ENCODE measurements around the gene HPCAL1.
"Not testable (repeated sequence)": the region's sequence is repeated elsewhere in the genome, so short reads cannot be mapped to it uniquely, and the experiment has no call there.

The HPCAL1 gene

DNA sequence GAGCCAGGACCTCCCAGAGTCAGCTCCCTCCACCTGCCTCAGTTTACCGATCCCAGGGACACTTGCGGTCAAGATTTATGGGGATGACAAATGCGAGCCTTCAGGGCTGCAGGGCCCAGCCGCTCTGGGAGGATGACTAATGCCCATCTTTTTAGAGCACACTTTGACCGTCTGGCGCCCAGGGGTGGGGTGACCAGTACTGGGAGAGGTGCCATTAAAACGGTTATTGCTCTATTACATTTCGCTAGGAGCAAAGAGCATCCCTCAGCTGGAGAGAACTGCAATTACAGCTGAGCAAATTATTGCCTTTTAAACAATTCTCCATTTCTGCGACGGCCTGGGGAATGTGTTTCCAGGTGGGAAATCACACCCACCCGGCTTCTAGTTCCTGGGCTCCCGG, 42.6 kb upstream of the HPCAL1 start:
- no peak overlapping the region for H3K9ac ChIP-seq (ENCODE audit: low read length)
- no peaks in the 10 kb centered on the region for H3K27me3 ChIP-seq (ENCODE audit: control insufficient read depth, insufficient read depth, low read length)
- H3K4me1 ChIP-seq (ENCODE audit: control insufficient read depth, low read depth, low read length), result no peaks in the 10 kb centered on the region
- no peak overlapping the region for H3K27ac ChIP-seq (ENCODE audit: low read length)
- no peak overlapping the region for H3K4me3 ChIP-seq (ENCODE audit: low read length)
- H3K36me3 ChIP-seq (ENCODE audit: control insufficient read depth, low read depth, low read length), result no peaks in the 10 kb centered on the region
- H3K9me3 ChIP-seq (ENCODE audit: control insufficient read depth, low read depth, low read length), result no peaks in the 10 kb centered on the region

DNA sequence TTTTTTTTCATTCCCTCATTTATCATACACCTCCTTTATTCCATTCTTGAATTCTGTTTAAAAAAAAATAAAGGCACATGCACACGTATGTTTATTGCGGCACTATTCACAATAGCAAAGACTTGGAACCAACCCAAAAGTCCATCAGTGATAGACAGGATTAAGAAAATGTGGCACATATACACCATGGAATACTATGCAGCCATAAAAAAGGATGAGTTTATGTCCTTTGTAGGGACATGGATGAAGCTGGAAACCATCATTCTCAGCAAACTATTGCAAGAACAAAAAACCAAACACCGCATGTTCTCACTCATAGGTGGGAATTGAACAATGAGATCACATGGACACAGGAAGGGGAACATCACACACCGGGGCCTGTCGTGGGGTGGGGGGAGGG, 39.2 kb upstream of the HPCAL1 start:
- H3K4me1 ChIP-seq (ENCODE audit: control insufficient read depth, low read depth, low read length); H3K4me3 ChIP-seq (ENCODE audit: low read length); H3K27ac ChIP-seq (ENCODE audit: low read length); H3K9me3 ChIP-seq (ENCODE audit: control insufficient read depth, low read depth, low read length); H3K27me3 ChIP-seq (ENCODE audit: control insufficient read depth, insufficient read depth, low read length); H3K9ac ChIP-seq (ENCODE audit: low read length); H3K36me3 ChIP-seq (ENCODE audit: control insufficient read depth, low read depth, low read length): not testable (repeated sequence)

DNA sequence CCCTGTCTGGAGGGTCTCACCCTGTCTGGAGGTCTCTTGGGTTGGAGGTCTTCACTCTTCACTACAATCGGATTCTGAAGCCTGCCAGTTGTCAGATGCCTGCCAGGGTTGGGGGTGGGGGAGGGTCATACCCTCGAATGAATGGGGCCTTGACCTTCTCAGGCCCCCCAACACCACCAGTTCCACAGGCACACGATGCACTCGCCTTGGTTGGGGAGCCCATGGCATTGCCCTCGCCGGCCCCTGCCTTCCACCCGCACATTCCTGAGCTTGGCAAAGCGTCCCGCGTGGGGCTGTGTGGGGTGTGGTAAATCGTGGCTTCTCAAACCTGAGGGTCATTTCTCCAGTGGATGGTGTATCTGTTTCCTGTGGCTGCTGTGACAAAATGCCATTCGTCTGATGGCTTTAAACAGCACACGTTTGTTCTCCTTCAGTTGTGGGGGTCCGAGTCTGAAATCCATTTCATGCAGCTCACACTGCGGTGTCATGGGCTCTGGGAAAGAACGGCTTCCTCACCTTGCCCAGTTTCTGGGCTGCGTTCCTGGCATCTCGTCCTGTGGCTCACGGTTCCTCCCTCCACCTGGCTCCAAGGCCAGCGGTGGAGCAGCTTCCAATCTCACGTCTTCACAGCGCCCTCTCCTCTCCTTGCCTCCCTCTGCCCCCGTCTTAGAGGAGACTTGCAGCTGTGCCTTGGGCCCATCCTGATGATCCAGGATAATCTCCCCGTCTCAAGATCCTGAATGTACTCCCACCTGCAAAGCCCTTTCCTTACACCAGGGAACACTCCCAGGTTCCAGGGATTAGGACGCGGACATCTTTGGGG, 38.0 kb upstream of the HPCAL1 start:
- H3K4me1 ChIP-seq (ENCODE audit: control insufficient read depth, low read depth, low read length), result no peaks in the 10 kb centered on the region
- no peaks in the 10 kb centered on the region for H3K27me3 ChIP-seq (ENCODE audit: control insufficient read depth, insufficient read depth, low read length)
- H3K27ac ChIP-seq (ENCODE audit: low read length), result no peak overlapping the region
- H3K36me3 ChIP-seq (ENCODE audit: control insufficient read depth, low read depth, low read length), result no peaks in the 10 kb centered on the region
- no peak overlapping the region for H3K4me3 ChIP-seq (ENCODE audit: low read length)
- no peaks in the 10 kb centered on the region for H3K9me3 ChIP-seq (ENCODE audit: control insufficient read depth, low read depth, low read length)
- no peak overlapping the region for H3K9ac ChIP-seq (ENCODE audit: low read length)

DNA sequence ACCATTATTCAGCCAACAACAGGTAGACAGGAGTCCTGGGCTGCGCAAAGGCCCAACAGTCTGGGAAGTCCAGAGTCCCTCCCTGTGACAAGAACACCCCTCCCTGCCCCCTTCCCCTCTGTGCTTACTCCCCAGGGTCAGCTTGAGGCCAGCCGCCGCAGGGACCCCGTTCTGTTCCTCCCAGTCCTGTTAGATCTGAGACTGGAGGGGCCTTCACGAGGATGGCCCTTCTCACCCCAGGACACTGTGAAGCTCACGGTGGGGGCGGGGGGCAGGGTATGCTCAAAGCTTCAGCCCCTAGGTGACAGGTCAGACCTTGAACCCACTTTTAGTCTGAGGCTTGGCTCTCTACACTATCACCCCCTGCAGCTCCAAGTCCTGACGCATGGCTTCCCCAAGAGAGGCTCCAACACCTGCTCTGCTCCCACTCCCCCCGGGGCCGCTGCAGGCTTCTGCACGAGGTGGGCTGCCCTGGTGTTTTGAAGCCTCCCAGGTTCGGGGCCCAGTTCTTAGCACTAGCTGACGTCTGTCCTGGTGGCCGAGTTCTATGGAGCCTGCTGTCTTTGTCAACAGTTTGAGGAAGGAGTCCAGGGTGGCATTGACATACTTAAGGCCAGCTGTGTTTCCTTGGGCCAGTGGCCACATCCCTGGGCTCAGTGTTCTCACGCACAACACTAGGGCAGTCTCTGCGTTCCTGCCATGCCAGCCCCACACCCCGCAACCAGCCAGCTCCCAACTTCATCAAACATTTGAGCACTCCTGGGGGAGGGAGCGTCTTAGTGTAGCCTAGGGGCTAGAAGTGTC, 37.2 kb upstream of the HPCAL1 start:
- H3K9me3 ChIP-seq (ENCODE audit: control insufficient read depth, low read depth, low read length), result no peaks in the 10 kb centered on the region
- no peak overlapping the region for H3K4me3 ChIP-seq (ENCODE audit: low read length)
- no peak overlapping the region for H3K27ac ChIP-seq (ENCODE audit: low read length)
- H3K27me3 ChIP-seq (ENCODE audit: control insufficient read depth, insufficient read depth, low read length), result no peaks in the 10 kb centered on the region
- no peak overlapping the region for H3K9ac ChIP-seq (ENCODE audit: low read length)
- no peaks in the 10 kb centered on the region for H3K36me3 ChIP-seq (ENCODE audit: control insufficient read depth, low read depth, low read length)
- H3K4me1 ChIP-seq (ENCODE audit: control insufficient read depth, low read depth, low read length), result no peaks in the 10 kb centered on the region

DNA sequence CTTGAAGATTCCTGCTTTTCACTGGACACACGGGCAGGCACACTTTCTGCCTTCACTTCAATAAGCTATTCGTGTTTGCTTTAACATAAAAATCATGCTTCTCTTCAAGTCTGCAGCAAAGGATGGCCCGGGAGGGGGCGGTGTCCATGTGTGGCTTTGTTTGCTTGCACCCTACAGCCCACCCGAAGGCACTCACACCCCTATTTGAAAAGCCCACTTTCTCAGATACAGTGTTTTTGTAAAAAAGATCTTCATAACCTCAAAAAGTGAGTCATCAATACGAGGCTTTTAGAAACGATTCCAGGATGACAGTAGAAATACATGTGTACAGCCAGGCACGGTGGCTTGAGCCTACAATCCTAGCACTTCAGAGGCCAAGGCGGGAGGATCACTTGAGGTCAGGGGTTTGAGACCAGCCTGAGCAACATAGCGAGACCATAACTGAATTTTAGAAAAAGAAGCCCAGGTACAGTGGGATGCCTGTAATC, 36.5 kb upstream of the HPCAL1 start:
- H3K4me3 ChIP-seq (ENCODE audit: low read length), result no peak overlapping the region
- no peaks in the 10 kb centered on the region for H3K9me3 ChIP-seq (ENCODE audit: control insufficient read depth, low read depth, low read length)
- no peaks in the 10 kb centered on the region for H3K4me1 ChIP-seq (ENCODE audit: control insufficient read depth, low read depth, low read length)
- H3K9ac ChIP-seq (ENCODE audit: low read length), result no peak overlapping the region
- no peaks in the 10 kb centered on the region for H3K36me3 ChIP-seq (ENCODE audit: control insufficient read depth, low read depth, low read length)
- H3K27me3 ChIP-seq (ENCODE audit: control insufficient read depth, insufficient read depth, low read length), result no peaks in the 10 kb centered on the region
- no peak overlapping the region for H3K27ac ChIP-seq (ENCODE audit: low read length)

DNA sequence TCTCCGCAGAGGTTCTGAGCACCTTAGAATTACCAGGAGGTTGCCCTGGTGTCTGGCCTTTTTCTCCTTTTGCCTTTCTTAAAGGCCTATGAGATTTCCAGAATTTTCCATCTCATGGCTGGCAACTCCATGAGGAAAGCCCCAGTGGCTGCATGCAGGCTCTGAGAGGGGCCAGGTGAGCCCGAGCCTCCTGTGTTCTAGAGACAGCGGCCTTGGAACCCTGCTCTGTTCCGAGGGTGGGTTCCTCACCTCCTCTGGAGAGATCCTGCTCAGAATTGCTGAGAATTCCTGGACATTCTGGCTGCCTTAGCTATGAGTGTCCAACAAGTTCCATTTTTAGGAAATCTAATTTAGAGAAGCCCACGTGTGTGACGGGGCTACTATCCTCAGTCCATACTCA, 35.7 kb upstream of the HPCAL1 start:
- Histone ChIP-seq H3K9ac (ENCODE audit: low read length) (no peak overlapping the region), H3K4me3 (ENCODE audit: low read length) (no peak overlapping the region), H3K27ac (ENCODE audit: low read length) (no peak overlapping the region), H3K4me1 (ENCODE audit: control insufficient read depth, low read depth, low read length) (no peaks in the 10 kb centered on the region), H3K27me3 (ENCODE audit: control insufficient read depth, insufficient read depth, low read length) (no peaks in the 10 kb centered on the region), H3K36me3 (ENCODE audit: control insufficient read depth, low read depth, low read length) (no peaks in the 10 kb centered on the region), H3K9me3 (ENCODE audit: control insufficient read depth, low read depth, low read length) (no peaks in the 10 kb centered on the region)

DNA sequence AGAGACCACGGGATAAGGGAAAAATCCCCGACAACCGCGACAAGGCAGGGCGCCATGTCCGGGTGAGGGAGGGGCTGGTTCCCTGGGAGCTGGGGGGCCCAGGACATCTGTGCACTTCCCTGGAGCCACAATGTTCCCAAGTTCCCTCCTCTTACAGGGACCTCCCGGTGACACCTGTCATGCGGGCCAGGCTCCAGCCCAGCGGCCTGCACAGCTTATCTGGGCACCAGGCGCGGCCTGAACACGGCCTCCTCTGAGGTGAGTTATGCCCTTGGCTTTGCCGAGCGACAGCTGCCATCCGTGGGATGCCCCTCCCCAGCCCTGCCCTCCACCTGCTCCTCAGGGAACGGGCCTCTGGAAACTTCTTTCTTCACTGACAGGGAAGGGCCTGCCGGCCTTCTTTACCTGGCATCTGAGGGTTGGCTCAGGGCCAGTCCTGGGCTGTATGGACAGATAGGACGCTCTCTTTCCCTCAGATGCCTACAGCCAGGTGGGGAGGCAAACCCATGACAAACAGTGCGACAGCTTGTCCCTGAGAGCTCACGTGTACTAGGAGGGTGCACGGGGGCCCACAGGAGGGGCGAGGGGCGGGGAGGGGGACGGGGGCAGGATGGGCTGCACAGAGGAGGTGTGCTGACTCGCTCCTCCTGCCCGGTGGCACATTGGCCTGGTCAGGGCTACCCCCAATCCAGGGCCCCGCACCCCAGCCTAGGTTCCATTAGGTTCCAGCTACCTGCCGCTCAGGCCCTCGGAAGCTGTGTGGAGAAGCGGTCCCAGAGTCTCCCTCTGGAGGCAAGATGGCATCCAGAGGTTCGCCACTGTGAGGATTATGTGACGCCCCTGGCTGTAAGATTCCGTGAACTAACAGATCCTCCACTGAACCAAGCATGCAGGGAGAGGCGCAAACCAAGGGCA, 34.9 kb upstream of the HPCAL1 start:
- Histone ChIP-seq H3K36me3 (ENCODE audit: control insufficient read depth, low read depth, low read length) (no peaks in the 10 kb centered on the region), H3K9ac (ENCODE audit: low read length) (no peak overlapping the region), H3K4me3 (ENCODE audit: low read length) (no peak overlapping the region), H3K9me3 (ENCODE audit: control insufficient read depth, low read depth, low read length) (no peaks in the 10 kb centered on the region), H3K27me3 (ENCODE audit: control insufficient read depth, insufficient read depth, low read length) (no peaks in the 10 kb centered on the region), H3K27ac (ENCODE audit: low read length) (no peak overlapping the region), H3K4me1 (ENCODE audit: control insufficient read depth, low read depth, low read length) (no peaks in the 10 kb centered on the region)

DNA sequence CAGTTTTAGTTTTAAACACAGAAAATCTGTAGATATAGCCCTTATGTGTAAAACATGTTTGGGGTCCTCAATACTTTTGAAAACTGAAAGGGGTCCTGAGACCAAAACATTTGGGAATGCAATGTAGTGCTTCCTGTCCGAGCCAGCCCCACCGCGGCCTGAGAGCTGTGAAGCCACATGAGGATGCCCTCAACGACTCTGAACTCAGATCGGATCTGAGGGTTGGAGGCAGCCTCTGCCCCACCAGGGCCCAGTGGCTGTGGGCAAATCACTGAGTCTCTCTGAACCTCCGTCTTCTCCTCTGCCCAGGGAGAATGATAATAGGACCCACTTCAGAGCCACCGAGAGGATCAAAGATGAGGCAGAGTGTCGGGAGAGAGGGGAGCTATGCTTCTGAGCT, 33.4 kb upstream of the HPCAL1 start:
- H3K9ac ChIP-seq (ENCODE audit: low read length), result no peak overlapping the region
- no peak overlapping the region for H3K27ac ChIP-seq (ENCODE audit: low read length)
- no peaks in the 10 kb centered on the region for H3K4me1 ChIP-seq (ENCODE audit: control insufficient read depth, low read depth, low read length)

DNA sequence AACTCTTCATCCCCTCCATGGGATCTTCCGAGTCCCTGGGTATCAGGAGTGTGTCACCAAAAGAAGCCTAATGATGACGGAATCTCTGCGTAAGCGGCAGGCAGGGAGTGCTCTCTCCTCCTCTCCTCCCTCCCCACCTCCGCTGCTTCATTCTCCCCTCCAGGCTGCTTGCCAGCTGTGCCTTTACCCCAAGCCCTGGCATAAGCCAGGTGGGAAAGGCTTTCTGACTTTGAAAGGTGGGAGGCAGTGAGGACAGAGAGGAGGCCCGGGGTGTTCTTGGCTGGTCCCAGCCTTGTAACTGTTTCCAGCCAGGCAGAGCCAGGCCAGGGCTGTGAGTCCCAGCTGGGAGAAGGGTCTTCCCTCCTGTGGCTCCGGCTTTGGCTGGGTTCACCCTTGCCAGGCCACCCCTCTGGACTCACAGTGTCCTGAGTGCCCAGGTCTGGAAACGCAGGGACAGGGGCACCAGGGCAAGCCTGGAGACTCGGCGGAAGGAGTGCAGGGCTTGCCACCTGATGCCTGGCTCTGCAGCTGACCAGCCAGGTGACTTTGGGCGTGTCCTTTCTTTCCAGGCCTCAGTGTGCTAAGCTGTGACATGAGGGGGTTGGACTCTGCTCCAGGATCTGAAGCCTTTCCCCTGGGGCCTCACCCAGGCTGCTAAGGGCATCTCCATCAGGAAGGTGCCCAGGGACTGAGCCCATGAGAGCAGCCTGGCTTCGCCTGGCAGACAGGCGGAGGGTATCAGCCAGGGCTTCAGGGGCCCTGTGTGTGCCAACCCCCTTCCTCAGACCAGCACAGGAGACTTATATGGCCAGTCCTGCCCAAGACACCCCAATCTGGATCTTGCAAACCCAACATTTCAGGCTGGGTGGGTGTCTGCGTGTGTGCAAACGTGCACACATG, 32.7 kb upstream of the HPCAL1 start:
- Histone ChIP-seq H3K27ac (ENCODE audit: low read length) (no peak overlapping the region), H3K4me1 (ENCODE audit: control insufficient read depth, low read depth, low read length) (no peaks in the 10 kb centered on the region), H3K9me3 (ENCODE audit: control insufficient read depth, low read depth, low read length) (no peaks in the 10 kb centered on the region), H3K9ac (ENCODE audit: low read length) (no peak overlapping the region), H3K36me3 (ENCODE audit: control insufficient read depth, low read depth, low read length) (no peaks in the 10 kb centered on the region), H3K27me3 (ENCODE audit: control insufficient read depth, insufficient read depth, low read length) (no peaks in the 10 kb centered on the region), H3K4me3 (ENCODE audit: low read length) (no peak overlapping the region)

More for the DNA sequence above, 33.4 kb upstream of the HPCAL1 start:
- Histone ChIP-seq H3K9me3 (ENCODE audit: control insufficient read depth, low read depth, low read length) (no peaks in the 10 kb centered on the region), H3K36me3 (ENCODE audit: control insufficient read depth, low read depth, low read length) (no peaks in the 10 kb centered on the region), H3K27me3 (ENCODE audit: control insufficient read depth, insufficient read depth, low read length) (no peaks in the 10 kb centered on the region), H3K4me3 (ENCODE audit: low read length) (no peak overlapping the region)

DNA sequence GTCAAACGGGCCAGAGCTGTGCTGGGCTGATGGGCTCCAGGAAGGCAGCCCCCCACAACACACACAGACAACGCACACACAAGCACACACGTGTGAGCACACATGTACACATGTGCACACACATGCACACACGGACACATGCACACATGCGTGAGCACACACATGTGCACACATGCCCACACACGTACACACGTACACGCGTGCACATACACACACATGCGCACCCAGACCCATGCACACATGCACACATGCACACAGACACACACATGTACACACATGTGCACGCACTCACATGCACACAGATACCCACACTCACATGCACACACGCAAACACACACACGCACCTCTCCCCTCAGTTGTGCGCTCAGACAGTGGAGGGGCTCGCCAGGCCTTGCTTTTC, 31.2 kb upstream of the HPCAL1 start:
- Histone ChIP-seq H3K27ac (ENCODE audit: low read length) (no peak overlapping the region), H3K9me3 (ENCODE audit: control insufficient read depth, low read depth, low read length) (no peaks in the 10 kb centered on the region), H3K27me3 (ENCODE audit: control insufficient read depth, insufficient read depth, low read length) (no peaks in the 10 kb centered on the region), H3K4me1 (ENCODE audit: control insufficient read depth, low read depth, low read length) (no peaks in the 10 kb centered on the region), H3K9ac (ENCODE audit: low read length) (no peak overlapping the region), H3K36me3 (ENCODE audit: control insufficient read depth, low read depth, low read length) (no peaks in the 10 kb centered on the region), H3K4me3 (ENCODE audit: low read length) (no peak overlapping the region)
